ENCODE results near the gene IAH1.

- no peak for TF ChIP-seq PRPF4 (IDR thresholded peaks at IDR 0.05; ENCODE audit: insufficient read depth, low read depth, low read length, poor library complexity, severe bottlenecking)
- TF ChIP-seq ZNF354B (CRISPR knock-in tag; IDR thresholded peaks at IDR 0.05): no peak
- no peak for TF ChIP-seq ZNF124 (CRISPR knock-in tag; IDR thresholded peaks at IDR 0.05)
Observed at GRCh38 chr2:9484533-9484932, 10.2 kb downstream of the IAH1 start.

All from K562 (cell line).